RWPE1 (cell line): ENCODE measurements around the gene NOLC1.

Source experiments
- CTCF ChIA-PET: fragments of 350-600 bp; sonication (Branson Sonifier 250); formaldehyde crosslinking; extraction: SDS; loops from one replicate; lab custom pipeline; 2021; lab: Yijun Ruan, JAX
- POLR2A ChIA-PET: fragments of 400-600 bp; formaldehyde crosslinking; extraction: SDS; loops from one replicate; lab custom pipeline; 2020; ENCODE audit warnings: antibody characterized with exemption; ENCODE audit not compliant: low non-redundant PET; lab: Yijun Ruan, JAX
- DNase-seq: peaks from one replicate; pipeline ENCODE4 v3.0.0; 2012; ENCODE audit warnings: low spot score
- H3K27ac ChIP-seq: fragments of 450-650 bp; 2 replicates; pipeline ENCODE4 v1.5.1; 2017
- CTCF ChIP-seq: fragments of 450-650 bp; conservative IDR thresholded peaks from 2 replicates; pipeline ENCODE4 v1.5.1; 2017; ENCODE audit warnings: low read depth, mild to moderate bottlenecking

Gene NOLC1

GRCh38 chr10:102132193-102132562 lies 20.0 kb upstream of the NOLC1 start:
- ChIA-PET CTCF (interaction anchor here (0.5 to 1.1 kb wide), 3 partner anchors 9 to 577 kb away, joined by 3 to 5 read pairs (median 3); no protein-coding TSS in a partner anchor), POLR2A (interaction anchor here (0.9 kb wide), 1 partner anchor 20 kb away, joined by 4 read pairs; the partner anchor contains the start of gene NOLC1)
- TF ChIP-seq CTCF, result no peak
- no peak for DNase-seq
- peak overlapping the region; percentile 91 for H3K27ac ChIP-seq

DNA sequence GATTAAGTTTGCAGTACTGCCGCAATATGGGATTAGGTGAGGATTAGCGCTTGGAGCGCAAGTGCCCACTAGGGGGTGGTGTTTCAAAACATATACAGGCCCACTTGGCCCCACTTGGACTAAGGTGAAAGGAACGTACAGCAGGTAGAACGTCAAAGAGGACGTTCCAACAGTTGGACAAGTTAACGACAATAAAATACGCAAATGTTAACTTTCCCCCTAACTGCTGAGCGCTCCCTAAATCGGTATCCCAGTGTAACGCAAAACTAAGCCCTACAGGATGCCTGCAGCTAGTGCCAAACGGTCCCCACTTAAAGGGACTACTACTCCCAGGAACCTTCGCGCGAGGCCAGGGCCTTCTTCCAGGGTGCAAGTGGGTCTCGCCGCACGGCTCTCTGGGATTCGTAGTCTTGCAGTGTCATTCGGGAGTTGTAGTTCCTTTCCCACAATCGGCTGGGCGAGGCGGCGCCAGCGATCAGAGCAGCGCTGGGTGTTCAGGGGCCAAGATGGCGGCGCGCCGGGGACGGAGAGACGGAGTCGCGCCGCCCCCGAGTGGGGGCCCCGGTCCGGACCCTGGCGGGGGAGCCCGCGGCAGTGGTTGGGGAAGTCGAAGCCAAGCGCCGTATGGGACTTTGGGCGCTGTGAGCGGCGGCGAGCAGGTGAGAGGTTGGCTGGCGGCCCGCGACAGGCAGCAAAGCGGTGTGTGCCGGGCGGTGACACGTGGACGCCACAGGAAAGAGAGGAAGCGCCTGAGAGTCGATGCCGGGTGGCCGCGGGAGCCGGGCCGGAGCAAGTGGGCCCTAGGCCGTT lies 19.4 kb upstream of the NOLC1 start, which contains the start of gene PPRC1:
Gene PPRC1, plus strand, starts transcription at position 478 of the 810 bp plus-strand sequence. Its CDS starts 29 bp downstream, at position 507.
- TF ChIP-seq CTCF, result peak; percentile 90
- CTCF ChIA-PET, result interaction anchor here (0.7 kb wide), 1 partner anchor 35 kb away, joined by 3 read pairs; no protein-coding TSS in a partner anchor
- POLR2A ChIA-PET, result interaction anchor here (0.9 kb wide), 1 partner anchor 19 kb away, joined by 4 read pairs; the partner anchor contains the start of gene NOLC1
- H3K27ac ChIP-seq, result peak within 1 kb of the TSS; percentile 91
- peak; percentile 98 for DNase-seq

GRCh38 chr10:102133373-102134195 lies 18.6 kb upstream of the NOLC1 start:
- ChIA-PET CTCF (no interaction called here), POLR2A (no interaction called here)
- H3K27ac ChIP-seq, result peak overlapping the region; percentile 91
- no peak for TF ChIP-seq CTCF
- DNase-seq, result peak; percentile 91

GRCh38 chr10:102134416-102134815 lies 17.8 kb upstream of the NOLC1 start:
- POLR2A ChIA-PET, result no interaction called here
- peak overlapping the region; percentile 91 for H3K27ac ChIP-seq
- no peak for DNase-seq
- no peak for TF ChIP-seq CTCF
- CTCF ChIA-PET, result no interaction called here

DNA sequence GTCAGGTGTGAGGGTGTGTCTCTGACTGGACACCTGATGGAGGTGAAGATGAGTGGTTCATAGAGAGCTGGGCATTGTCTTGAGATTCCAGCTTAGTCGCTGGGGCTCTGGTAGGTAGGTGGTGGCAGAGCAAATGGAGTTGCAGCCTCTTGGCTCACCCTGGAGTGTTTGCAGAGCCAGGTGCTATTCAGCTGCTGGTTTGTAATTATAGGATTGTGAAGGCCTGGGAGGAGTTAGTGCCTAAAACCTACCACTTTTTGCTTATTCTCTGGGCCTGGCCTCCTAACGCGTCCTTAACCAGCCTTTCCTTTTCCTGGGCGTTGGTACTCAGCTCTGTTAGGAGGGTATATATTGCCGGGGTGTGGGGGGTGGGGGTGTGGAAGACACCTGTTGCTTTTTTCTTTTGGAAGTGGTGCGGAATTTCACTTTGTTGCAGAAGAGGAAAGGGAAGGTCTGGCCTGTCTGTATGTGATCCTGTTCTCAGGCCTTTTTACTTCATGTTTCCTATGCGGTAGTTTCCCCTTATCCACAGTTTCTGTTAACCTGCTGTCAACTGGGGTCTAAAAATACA lies 16.1 kb upstream of the NOLC1 start:
- POLR2A ChIA-PET, result interaction anchor here (0.9 to 1.0 kb wide), 2 partner anchors 16 to 18 kb away, joined by 3 to 4 read pairs; no protein-coding TSS in a partner anchor
- no peak for TF ChIP-seq CTCF
- H3K27ac ChIP-seq, result peak overlapping the region; percentile 60
- DNase-seq, result no peak
- CTCF ChIA-PET, result interaction anchor here (0.5 to 0.6 kb wide), 2 partner anchors 271 to 497 kb away, joined by 3 to 4 read pairs; no protein-coding TSS in a partner anchor
